ENCODE data around the gene CD53. TPM values are rescaled to one million over a fixed set of nuclear protein-coding genes. Genes with fewer than 3 reads are reported as not detected.

CD53 gene
- total RNA-seq, 1 experiment from 2014 or later: not detected

GRCh38 chr1:110873856-110874255 lies 908 bp downstream of the CD53 start:
- H3K4me1 ChIP-seq: no peaks in the 10 kb centered on the region
- intact Hi-C loops (cut with micrococcal nuclease; ENCODE audit: unreplicated experiment): no loop called here
- Mint-ChIP-seq H3K4me1 (ENCODE audit: low read depth, unreplicated experiment) (no peaks in the 10 kb centered on the region), H3K9me3 (ENCODE audit: unreplicated experiment) (no peaks in the 10 kb centered on the region), H3K36me3 (ENCODE audit: insufficient read depth, unreplicated experiment) (no peaks in the 10 kb centered on the region), H3K27me3 (ENCODE audit: insufficient read depth, unreplicated experiment) (no peaks in the 10 kb centered on the region), H3K27ac (ENCODE audit: unreplicated experiment) (no peak overlapping the region), H3K4me3 (ENCODE audit: unreplicated experiment) (no peak overlapping the region)
- no peak overlapping the region for H3K4me3 ChIP-seq (ENCODE audit: low read depth, low read length)
- ChIA-PET CTCF (interaction anchor here (0.7 kb wide), 1 partner anchor 22 kb away, joined by 3 read pairs; no protein-coding TSS in a partner anchor), POLR2A (no interaction called here)
- H3K9me3 ChIP-seq: no peaks in the 10 kb centered on the region
- no TSS peak for BruUV-seq (replicated peaks)
- DNase-seq: no peak
- no peaks in the 10 kb centered on the region for H3K27me3 ChIP-seq (replicated peaks; ENCODE audit: control insufficient read depth, insufficient read depth, low read length)
- TF ChIP-seq CTCF (IDR thresholded peaks at IDR 0.05; ENCODE audit: insufficient read depth in 1 of 2, low read depth in 1 of 2, low read length in 1 of 2, severe bottlenecking in 1 of 2, unreplicated experiment in 1 of 2): no peak
- no peaks in the 10 kb centered on the region for H3K36me3 ChIP-seq (ENCODE audit: control insufficient read depth, insufficient read depth, low read length)

GRCh38 chr1:110874324-110875215 lies 1.6 kb downstream of the CD53 start:
- no peaks in the 10 kb centered on the region for H3K27me3 ChIP-seq (replicated peaks; ENCODE audit: control insufficient read depth, insufficient read depth, low read length)
- intact Hi-C loops (cut with micrococcal nuclease; ENCODE audit: unreplicated experiment): no loop called here
- POLR2A ChIA-PET: no interaction called here
- H3K27ac Mint-ChIP-seq (ENCODE audit: unreplicated experiment): no peak overlapping the region
- BruUV-seq (replicated peaks): no TSS peak
- H3K4me3 ChIP-seq (ENCODE audit: low read depth, low read length): no peak overlapping the region
- CTCF ChIA-PET: interaction anchor here (0.7 kb wide), 1 partner anchor 23 kb away, joined by 3 read pairs; no protein-coding TSS in a partner anchor
- H3K4me3 Mint-ChIP-seq (ENCODE audit: unreplicated experiment): no peak overlapping the region
- H3K27me3 Mint-ChIP-seq (ENCODE audit: insufficient read depth, unreplicated experiment): no peaks in the 10 kb centered on the region
- H3K9me3 ChIP-seq: no peaks in the 10 kb centered on the region
- H3K4me1 ChIP-seq: no peaks in the 10 kb centered on the region
- no peaks in the 10 kb centered on the region for H3K36me3 Mint-ChIP-seq (ENCODE audit: insufficient read depth, unreplicated experiment)
- H3K9me3 Mint-ChIP-seq (ENCODE audit: unreplicated experiment): no peaks in the 10 kb centered on the region
- no peaks in the 10 kb centered on the region for H3K36me3 ChIP-seq (ENCODE audit: control insufficient read depth, insufficient read depth, low read length)
- no peak for DNase-seq
- H3K4me1 Mint-ChIP-seq (ENCODE audit: low read depth, unreplicated experiment): no peaks in the 10 kb centered on the region
- TF ChIP-seq CTCF (IDR thresholded peaks at IDR 0.05; ENCODE audit: insufficient read depth in 1 of 2, low read depth in 1 of 2, low read length in 1 of 2, severe bottlenecking in 1 of 2, unreplicated experiment in 1 of 2): no peak

- TF ChIP-seq CTCF (IDR thresholded peaks at IDR 0.05; ENCODE audit: insufficient read depth in 1 of 2, low read depth in 1 of 2, low read length in 1 of 2, severe bottlenecking in 1 of 2, unreplicated experiment in 1 of 2): no peak
- Histone ChIP-seq H3K9me3 (no peaks in the 10 kb centered on the region), H3K4me3 (ENCODE audit: low read depth, low read length) (no peak overlapping the region), H3K36me3 (ENCODE audit: control insufficient read depth, insufficient read depth, low read length) (no peaks in the 10 kb centered on the region), H3K27me3 (replicated peaks; ENCODE audit: control insufficient read depth, insufficient read depth, low read length) (no peaks in the 10 kb centered on the region), H3K4me1 (no peaks in the 10 kb centered on the region)
- Mint-ChIP-seq H3K27me3 (ENCODE audit: insufficient read depth, unreplicated experiment) (no peaks in the 10 kb centered on the region), H3K36me3 (ENCODE audit: insufficient read depth, unreplicated experiment) (no peaks in the 10 kb centered on the region), H3K9me3 (ENCODE audit: unreplicated experiment) (no peaks in the 10 kb centered on the region), H3K27ac (ENCODE audit: unreplicated experiment) (no peak overlapping the region), H3K4me3 (ENCODE audit: unreplicated experiment) (no peak overlapping the region), H3K4me1 (ENCODE audit: low read depth, unreplicated experiment) (no peaks in the 10 kb centered on the region)
- intact Hi-C loops (cut with micrococcal nuclease; ENCODE audit: unreplicated experiment): no loop called here
- DNase-seq: no peak
- ChIA-PET POLR2A (no interaction called here), CTCF (no interaction called here)
- BruUV-seq (replicated peaks): no TSS peak
Observed at GRCh38 chr1:110875216-110875731, 2.3 kb downstream of the CD53 start.
